Skeletal muscle satellite cell (primary cell): ENCODE measurements around the gene CPS1.

Experiments used
- H3K27me3 ChIP-seq: 2 replicates; pipeline ENCODE4 v1.7.0; 2013; ENCODE audit warnings: low read length; ENCODE audit not compliant: control insufficient read depth, insufficient read depth
- H3K36me3 ChIP-seq: 2 replicates; pipeline ENCODE4 v1.7.0; 2013; ENCODE audit warnings: mild to moderate bottlenecking, control low read depth, low read length; ENCODE audit not compliant: insufficient read depth
- H3K4me1 ChIP-seq: 2 replicates; pipeline ENCODE4 v1.7.0; 2013; ENCODE audit warnings: low read length; ENCODE audit not compliant: control insufficient read depth, insufficient read depth
- H3K4me2 ChIP-seq: 2 replicates; pipeline ENCODE4 v1.7.0; 2013; ENCODE audit warnings: mild to moderate bottlenecking, low read length
- H3K4me3 ChIP-seq: 2 replicates; pipeline ENCODE4 v1.7.0; 2013; ENCODE audit warnings: low read length
- H3K9ac ChIP-seq: 2 replicates; pipeline ENCODE4 v1.7.0; 2013; ENCODE audit warnings: mild to moderate bottlenecking, low read depth, low read length, moderate library complexity
- H3K9me3 ChIP-seq: replicated peaks from 2 replicates; pipeline ENCODE4 v1.7.0; 2013; ENCODE audit warnings: mild to moderate bottlenecking, control low read depth, low read length

Gene CPS1

GRCh38 chr2:210655229-210655975 is 99.0 kb downstream of the CPS1 start:
- Histone ChIP-seq H3K4me2 (no peak overlapping the region), H3K36me3 (no peaks in the 10 kb centered on the region), H3K4me1 (peaks cover 3% of the 10 kb centered on the region), H3K9ac (no peak overlapping the region), H3K4me3 (no peak overlapping the region), H3K27me3 (no peaks in the 10 kb centered on the region), H3K9me3 (no peaks in the 10 kb centered on the region)

- H3K9ac ChIP-seq, result no peak overlapping the region
- peaks cover 3% of the 10 kb centered on the region for H3K4me1 ChIP-seq
- no peak overlapping the region for H3K4me2 ChIP-seq
- H3K4me3 ChIP-seq, result no peak overlapping the region
- no peaks in the 10 kb centered on the region for H3K36me3 ChIP-seq
- H3K27me3 ChIP-seq, result no peaks in the 10 kb centered on the region
- no peaks in the 10 kb centered on the region for H3K9me3 ChIP-seq
Observed at GRCh38 chr2:210657874-210658273, 101.5 kb downstream of the CPS1 start.

- no peak overlapping the region for H3K9ac ChIP-seq
- no peaks in the 10 kb centered on the region for H3K27me3 ChIP-seq
- no peak overlapping the region for H3K4me3 ChIP-seq
Observed at GRCh38 chr2:210660751-210661150, 104.4 kb downstream of the CPS1 start.

GRCh38 chr2:210662560-210662959 is 106.2 kb downstream of the CPS1 start:
- Histone ChIP-seq H3K4me3 (no peak overlapping the region), H3K36me3 (no peaks in the 10 kb centered on the region), H3K4me1 (no peaks in the 10 kb centered on the region), H3K27me3 (no peaks in the 10 kb centered on the region), H3K9me3 (no peaks in the 10 kb centered on the region), H3K4me2 (no peak overlapping the region), H3K9ac (no peak overlapping the region)

More at GRCh38 chr2:210660751-210661150, 104.4 kb downstream of the CPS1 start:
- Histone ChIP-seq H3K9me3 (no peaks in the 10 kb centered on the region), H3K36me3 (no peaks in the 10 kb centered on the region), H3K4me2 (no peak overlapping the region), H3K4me1 (no peaks in the 10 kb centered on the region)

- Histone ChIP-seq H3K27me3 (no peaks in the 10 kb centered on the region), H3K4me1 (no peaks in the 10 kb centered on the region), H3K9ac (no peak overlapping the region), H3K4me2 (no peak overlapping the region), H3K36me3 (no peaks in the 10 kb centered on the region), H3K4me3 (no peak overlapping the region), H3K9me3 (no peaks in the 10 kb centered on the region)
Observed at GRCh38 chr2:210663631-210664089, 107.3 kb downstream of the CPS1 start.

- no peaks in the 10 kb centered on the region for H3K36me3 ChIP-seq
- no peaks in the 10 kb centered on the region for H3K9me3 ChIP-seq
- H3K4me2 ChIP-seq, result no peak overlapping the region
- H3K27me3 ChIP-seq, result no peaks in the 10 kb centered on the region
- no peak overlapping the region for H3K9ac ChIP-seq
- H3K4me1 ChIP-seq, result no peaks in the 10 kb centered on the region
- H3K4me3 ChIP-seq, result no peak overlapping the region
Observed at GRCh38 chr2:210667711-210668110, 111.3 kb downstream of the CPS1 start.

- H3K27me3 ChIP-seq, result no peaks in the 10 kb centered on the region
- H3K9ac ChIP-seq, result no peak overlapping the region
- no peaks in the 10 kb centered on the region for H3K4me1 ChIP-seq
- no peaks in the 10 kb centered on the region for H3K36me3 ChIP-seq
- no peaks in the 10 kb centered on the region for H3K9me3 ChIP-seq
- H3K4me3 ChIP-seq, result no peak overlapping the region
- H3K4me2 ChIP-seq, result no peak overlapping the region
Observed at GRCh38 chr2:210671065-210671464, 114.7 kb downstream of the CPS1 start.

GRCh38 chr2:210673117-210673516 is 116.7 kb downstream of the CPS1 start:
- Histone ChIP-seq H3K36me3 (no peaks in the 10 kb centered on the region), H3K27me3 (no peaks in the 10 kb centered on the region), H3K9ac (no peak overlapping the region), H3K9me3 (no peaks in the 10 kb centered on the region), H3K4me2 (no peak overlapping the region), H3K4me1 (no peaks in the 10 kb centered on the region), H3K4me3 (no peak overlapping the region)

GRCh38 chr2:210676067-210676466 is 119.7 kb downstream of the CPS1 start:
- H3K27me3 ChIP-seq, result no peaks in the 10 kb centered on the region
- no peaks in the 10 kb centered on the region for H3K36me3 ChIP-seq
- H3K9ac ChIP-seq, result no peak overlapping the region
- H3K9me3 ChIP-seq, result no peaks in the 10 kb centered on the region
- no peaks in the 10 kb centered on the region for H3K4me1 ChIP-seq
- no peak overlapping the region for H3K4me3 ChIP-seq
- H3K4me2 ChIP-seq, result no peak overlapping the region

- H3K4me3 ChIP-seq, result no peak overlapping the region
- H3K4me1 ChIP-seq, result no peaks in the 10 kb centered on the region
- no peaks in the 10 kb centered on the region for H3K36me3 ChIP-seq
- no peak overlapping the region for H3K9ac ChIP-seq
- no peaks in the 10 kb centered on the region for H3K27me3 ChIP-seq
- H3K9me3 ChIP-seq, result no peaks in the 10 kb centered on the region
- no peak overlapping the region for H3K4me2 ChIP-seq
Observed at GRCh38 chr2:210681491-210681890, 125.1 kb downstream of the CPS1 start.

- no peaks in the 10 kb centered on the region for H3K36me3 ChIP-seq
- no peaks in the 10 kb centered on the region for H3K9me3 ChIP-seq
- no peaks in the 10 kb centered on the region for H3K4me1 ChIP-seq
- H3K9ac ChIP-seq, result no peak overlapping the region
- no peak overlapping the region for H3K4me3 ChIP-seq
- no peak overlapping the region for H3K4me2 ChIP-seq
- no peaks in the 10 kb centered on the region for H3K27me3 ChIP-seq
Observed at GRCh38 chr2:210686401-210686800, 130.0 kb downstream of the CPS1 start.

GRCh38 chr2:210687786-210688470 is 131.5 kb downstream of the CPS1 start:
- Histone ChIP-seq H3K4me1 (no peaks in the 10 kb centered on the region), H3K36me3 (no peaks in the 10 kb centered on the region), H3K4me3 (no peak overlapping the region), H3K27me3 (no peaks in the 10 kb centered on the region), H3K4me2 (no peak overlapping the region), H3K9ac (no peak overlapping the region), H3K9me3 (no peaks in the 10 kb centered on the region)
